Measurements from ENCODE around the gene RPTOR.

Gene RPTOR

GRCh38 chr17:80717720-80718083 lies 173.1 kb downstream of the RPTOR start:
- DNase-seq (ENCODE audit: low read depth in 2 of 2), result no peak

GRCh38 chr17:80718428-80718827 lies 173.8 kb downstream of the RPTOR start:
- DNase-seq (ENCODE audit: low read depth in 2 of 2), result no peak

- no peak for DNase-seq (ENCODE audit: low read depth in 2 of 2)
Measured at GRCh38 chr17:80719449-80719848, 174.8 kb downstream of the RPTOR start.

- peak; percentile 56 to 60 for DNase-seq (ENCODE audit: low read depth in 2 of 2)
Measured at GRCh38 chr17:80720610-80721577, 176.3 kb downstream of the RPTOR start.

- DNase-seq (ENCODE audit: low read depth in 2 of 2), result no peak
Measured at GRCh38 chr17:80722661-80723060, 178.0 kb downstream of the RPTOR start.

- DNase-seq (ENCODE audit: low read depth in 2 of 2), result no peak
Measured at GRCh38 chr17:80724775-80725266, 180.2 kb downstream of the RPTOR start.

GRCh38 chr17:80725517-80725916 lies 180.9 kb downstream of the RPTOR start:
- no peak for DNase-seq (ENCODE audit: low read depth in 2 of 2)

GRCh38 chr17:80726558-80727408 lies 182.1 kb downstream of the RPTOR start:
- no peak for DNase-seq (ENCODE audit: low read depth in 2 of 2)

- DNase-seq (ENCODE audit: low read depth in 2 of 2), result no peak
Measured at GRCh38 chr17:80727409-80727755, 182.7 kb downstream of the RPTOR start.

GRCh38 chr17:80729016-80729415 lies 184.4 kb downstream of the RPTOR start:
- DNase-seq (ENCODE audit: low read depth in 2 of 2), result no peak

GRCh38 chr17:80729761-80730160 lies 185.1 kb downstream of the RPTOR start:
- DNase-seq (ENCODE audit: low read depth in 2 of 2), result no peak

GRCh38 chr17:80730739-80731138 lies 186.1 kb downstream of the RPTOR start:
- no peak for DNase-seq (ENCODE audit: low read depth in 2 of 2)

- no peak for DNase-seq (ENCODE audit: low read depth in 2 of 2)
Measured at GRCh38 chr17:80731323-80731722, 186.7 kb downstream of the RPTOR start.

GRCh38 chr17:80732268-80732667 lies 187.6 kb downstream of the RPTOR start:
- no peak for DNase-seq (ENCODE audit: low read depth in 2 of 2)

- DNase-seq (ENCODE audit: low read depth in 2 of 2), result no peak
Measured at GRCh38 chr17:80737106-80738019, 192.7 kb downstream of the RPTOR start.

GRCh38 chr17:80738020-80738808 lies 193.6 kb downstream of the RPTOR start:
- no peak for DNase-seq (ENCODE audit: low read depth in 2 of 2)

GRCh38 chr17:80738987-80739730 lies 194.5 kb downstream of the RPTOR start:
- no peak for DNase-seq (ENCODE audit: low read depth in 2 of 2)

- no peak for DNase-seq (ENCODE audit: low read depth in 2 of 2)
Measured at GRCh38 chr17:80740141-80740540, 195.5 kb downstream of the RPTOR start.

- no peak for DNase-seq (ENCODE audit: low read depth in 2 of 2)
Measured at GRCh38 chr17:80742091-80742490, 197.5 kb downstream of the RPTOR start.

- DNase-seq (ENCODE audit: low read depth in 2 of 2), result no peak
Measured at GRCh38 chr17:80742581-80743180, 198.0 kb downstream of the RPTOR start.

Measured in stimulated activated CD8-positive, alpha-beta memory T cell treated with anti-CD3 and anti-CD28 coated beads, Interleukin-15, amount 100 ng/mL, for 48 hours (primary cell).